GM19452 (cell line): ENCODE data around the gene ZNF419.
"Not testable (repeated sequence)": the region's sequence is repeated elsewhere in the genome, so short reads cannot be mapped to it uniquely, and the experiment has no call there.

Source experiments
- ATAC-seq: cut with Tn5 transposase; IDR thresholded peaks from one replicate; pipeline ENCODE4 v1.9.1; 2021; ENCODE audit not compliant: unreplicated experiment

ZNF419 gene

GRCh38 chr19:57487477-57488298 lies at the start of gene ZNF419:
Gene ZNF419 (plus strand): TSS chr19:57487750. CDS start chr19:57487951, 201 bp downstream.
- peak; percentile 96 for ATAC-seq

- ATAC-seq, result no peak
Observed at GRCh38 chr19:57437931-57438330, 49.6 kb upstream of the ZNF419 start.

GRCh38 chr19:57438925-57439324 lies 48.6 kb upstream of the ZNF419 start:
- ATAC-seq, result no peak

- no peak for ATAC-seq
Observed at GRCh38 chr19:57441979-57442752, 45.4 kb upstream of the ZNF419 start.

- ATAC-seq, result no peak
Observed at GRCh38 chr19:57443121-57443696, 44.3 kb upstream of the ZNF419 start.

GRCh38 chr19:57452307-57452706 lies 35.2 kb upstream of the ZNF419 start:
- no peak for ATAC-seq

GRCh38 chr19:57465680-57466381 lies 21.7 kb upstream of the ZNF419 start:
- no peak for ATAC-seq

GRCh38 chr19:57466489-57466888 lies 21.1 kb upstream of the ZNF419 start:
- no peak for ATAC-seq

GRCh38 chr19:57473646-57474045 lies 13.9 kb upstream of the ZNF419 start:
- ATAC-seq, result no peak

- peak; percentile 99 for ATAC-seq
Observed at GRCh38 chr19:57477191-57478008, 10.2 kb upstream of the ZNF419 start, which contains the start of gene ZNF772. Gene ZNF772 (minus strand): TSS chr19:57477566. CDS start chr19:57477309, 257 bp downstream.

GRCh38 chr19:57488299-57488644 lies 722 bp downstream of the ZNF419 start:
- not testable (repeated sequence) for ATAC-seq

GRCh38 chr19:57499332-57499679 lies 11.8 kb downstream of the ZNF419 start:
- ATAC-seq, result not testable (repeated sequence)

- peak; percentile 99 for ATAC-seq
Observed at GRCh38 chr19:57499680-57500395, 12.3 kb downstream of the ZNF419 start, which contains the start of gene ZNF773. Gene ZNF773 (plus strand): TSS chr19:57499938. CDS start chr19:57500081, 143 bp downstream.

- ATAC-seq, result not testable (repeated sequence)
Observed at GRCh38 chr19:57500400-57500799, 12.8 kb downstream of the ZNF419 start.

GRCh38 chr19:57506163-57506562 lies 18.6 kb downstream of the ZNF419 start:
- no peak for ATAC-seq

GRCh38 chr19:57511484-57511883 lies 23.9 kb downstream of the ZNF419 start:
- ATAC-seq, result no peak

GRCh38 chr19:57512845-57513244 lies 25.3 kb downstream of the ZNF419 start:
- no peak for ATAC-seq

GRCh38 chr19:57515255-57515654 lies 27.7 kb downstream of the ZNF419 start:
- no peak for ATAC-seq

- ATAC-seq, result not testable (repeated sequence)
Observed at GRCh38 chr19:57518021-57518420, 30.5 kb downstream of the ZNF419 start.
